Spleen (tissue), 11 donors: ENCODE results near the gene MAP1LC3B2. TPM values are rescaled to one million over a fixed set of nuclear protein-coding genes. Genes with fewer than 3 reads are reported as not detected.

Experiments
- DNase-seq: peaks from one replicate; pipeline ENCODE4 v3.0.0-alpha.2; 2020
- H3K27ac ChIP-seq, 8 donors: fragments of 200-600 bp; sonication (generic) in 7 of 8; 1 replicate in 4 of 8; 2 replicates in 4 of 8; pipeline versions ENCODE4 v1.5.0 to v1.8.0; 2016 to 2021; ENCODE audit warnings: inconsistent platforms in 4 of 8, mild to moderate bottlenecking in 4 of 8, moderate library complexity in 1 of 8
- H3K27me3 ChIP-seq, 7 donors: fragments of 200-600 bp; sonication (generic) in 6 of 7; replicated peaks in 1 of 7; 1 replicate in 4 of 7; 2 replicates in 3 of 7; pipeline versions ENCODE4 v1.5.0 to v1.8.0; 2016 to 2021; ENCODE audit warnings: inconsistent platforms in 3 of 7, mild to moderate bottlenecking in 1 of 7
- H3K36me3 ChIP-seq, 6 donors: fragments of 200-600 bp; sonication (generic) in 5 of 6; 1 replicate in 4 of 6; 2 replicates in 2 of 6; pipeline versions ENCODE4 v1.5.0 to v1.8.0; 2016 to 2021; ENCODE audit warnings: inconsistent platforms in 2 of 6
- H3K4me1 ChIP-seq, 6 donors: fragments of 200-600 bp; sonication (generic) in 5 of 6; 1 replicate in 3 of 6; 2 replicates in 3 of 6; pipeline versions ENCODE4 v1.5.0 to v1.8.0; 2016 to 2021; ENCODE audit warnings: inconsistent platforms in 3 of 6
- H3K4me3 ChIP-seq, 8 donors: fragments of 200-600 bp; sonication (generic) in 7 of 8; 1 replicate in 4 of 8; 2 replicates in 4 of 8; pipeline versions ENCODE4 v1.5.0 to v1.8.0; 2016 to 2021; ENCODE audit warnings: inconsistent platforms in 4 of 8, mild to moderate bottlenecking in 4 of 8, moderate library complexity in 2 of 8
- H3K9me3 ChIP-seq, 8 donors: fragments of 200-600 bp; sonication (generic) in 7 of 8; 1 replicate in 4 of 8; 2 replicates in 4 of 8; pipeline versions ENCODE4 v1.5.0 to v1.8.0; 2016 to 2021; ENCODE audit warnings: inconsistent platforms in 4 of 8
- POLR2A ChIP-seq, 3 donors: fragments of 450-650 bp; IDR thresholded peaks; one replicate each; pipeline ENCODE4 v1.5.1; 2017; ENCODE audit warnings: antibody characterized with exemption in 3 of 3, mild to moderate bottlenecking in 1 of 3
- POLR2AphosphoS5 ChIP-seq, 3 donors: sonication (generic); formaldehyde crosslinking; IDR thresholded peaks; one replicate each; pipeline ENCODE4 v1.5.1; 2017; ENCODE audit warnings: antibody characterized with exemption in 3 of 3
- WGBS, 5 donors: extraction: QIAGEN DNeasy Blood & Tissue Kit in 3 of 5; methylation state at CpG; one replicate each; pipeline versions ENCODE4 v1.1.5 to v1.1.7; 2013 to 2018; 5-methylcytosine and 5-hydroxymethylcytosine counted together
- intact Hi-C: fragments of 100-400 bp; cut with DNase I; formaldehyde crosslinking; loops from one replicate; pipeline ENCODE4 v1.15.0; 2023; ENCODE audit warnings: low total_unique reads
- polyA plus RNA-seq, 3 donors: library from polyadenylated mRNA; stranded (reverse); fragments of 200-250 nt; gene quantifications; one replicate each; pipeline ENCODE4 v1.2.1, GENCODE V29; 2013
- total RNA-seq, 7 donors: library from RNA; depleted of rRNA in 3 of 7; stranded (reverse); fragments of >200 nt in 3 of 7; fragmentation: NEBNext Ultra II Directional in 4 of 7; extraction: Animal tissue kit (Norgen Biotek cat#: 25700) in 4 of 7; gene quantifications; one replicate each; pipeline versions ENCODE4 v1.1.0 to v1.2.1, GENCODE V29; 2016 to 2021
- TF ChIP-seq, protein P1 (sequence below), 11 experiments: fragments of 200-600 bp in 7 of 11; fragments of 450-650 bp in 4 of 11; sonication (generic) in 4 of 11; IDR thresholded peaks in 8 of 11; conservative IDR thresholded peaks in 3 of 11; 1 replicate in 7 of 11; 2 replicates in 4 of 11; pipeline versions ENCODE4 v1.4.0 to v1.8.0; 2016 to 2021; ENCODE audit warnings: antibody characterized with exemption in 11 of 11, inconsistent platforms in 4 of 11, mild to moderate bottlenecking in 1 of 11
- donor health status: healthy with polysubstance abuse.
- donor health status: DM: no; HTN: no; CAD: no; lungs with moderate emphysema.
- donor health status: DM: no; HTN: no; CAD: no.
- donor health status: Bipolar disorder and iron deficiency.
- donor health status: healthy.
- donor health status: DM: no; HTN: no; CAD: no.
- donor health status: DM: yes; HTN: yes; CAD: no.

MAP1LC3B2 gene
- total and polyA plus RNA-seq, 10 donors, result 0.86 to 3.0 (median 1.7) TPM

DNA sequence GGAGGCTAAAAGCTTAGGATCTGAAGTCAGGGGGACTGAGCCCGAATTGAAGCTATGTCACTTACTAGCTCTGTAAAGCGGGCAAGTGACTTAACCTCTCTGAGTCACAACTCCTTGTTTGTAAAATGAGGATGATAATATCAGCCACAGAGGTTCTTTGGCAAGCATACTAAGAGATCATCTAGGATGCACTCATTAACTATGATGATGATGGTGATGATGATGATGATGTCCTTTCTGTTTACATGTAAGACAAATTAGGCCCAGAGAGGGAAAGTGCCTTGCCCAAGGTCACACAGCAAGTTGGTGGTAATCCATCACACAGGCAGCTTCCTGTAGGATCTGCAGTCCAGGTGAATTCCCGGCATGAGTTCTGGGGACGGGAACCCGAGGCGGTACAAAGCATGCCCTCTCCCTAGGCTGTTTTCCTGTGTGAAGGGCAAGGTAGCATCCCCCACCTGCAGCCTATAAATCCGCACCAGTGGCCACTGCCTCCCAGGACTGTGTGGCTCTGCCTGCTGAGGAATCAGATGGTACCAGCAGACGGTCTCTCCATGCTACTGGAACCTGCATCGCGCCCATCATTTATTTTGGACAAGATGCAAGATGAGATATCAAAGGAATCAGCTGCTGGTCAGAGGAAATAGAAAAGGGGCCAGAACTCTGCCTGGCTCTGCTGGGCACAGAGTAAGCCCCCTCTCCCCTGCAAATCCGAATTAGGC, 55.2 kb downstream of the MAP1LC3B2 start:
- DNase-seq, result no peak
- Histone ChIP-seq H3K27me3 (no peaks in the 10 kb centered on the region), H3K9me3 (peaks cover 0 to 8% (median 5%) of the 10 kb centered on the region in 8 donors), H3K4me1 (peaks cover 0 to 22% (median 5%) of the 10 kb centered on the region in 6 donors), H3K27ac (no peak overlapping the region), H3K36me3 (no peaks in the 10 kb centered on the region), H3K4me3 (no peak overlapping the region)
- TF ChIP-seq, protein P1, sequence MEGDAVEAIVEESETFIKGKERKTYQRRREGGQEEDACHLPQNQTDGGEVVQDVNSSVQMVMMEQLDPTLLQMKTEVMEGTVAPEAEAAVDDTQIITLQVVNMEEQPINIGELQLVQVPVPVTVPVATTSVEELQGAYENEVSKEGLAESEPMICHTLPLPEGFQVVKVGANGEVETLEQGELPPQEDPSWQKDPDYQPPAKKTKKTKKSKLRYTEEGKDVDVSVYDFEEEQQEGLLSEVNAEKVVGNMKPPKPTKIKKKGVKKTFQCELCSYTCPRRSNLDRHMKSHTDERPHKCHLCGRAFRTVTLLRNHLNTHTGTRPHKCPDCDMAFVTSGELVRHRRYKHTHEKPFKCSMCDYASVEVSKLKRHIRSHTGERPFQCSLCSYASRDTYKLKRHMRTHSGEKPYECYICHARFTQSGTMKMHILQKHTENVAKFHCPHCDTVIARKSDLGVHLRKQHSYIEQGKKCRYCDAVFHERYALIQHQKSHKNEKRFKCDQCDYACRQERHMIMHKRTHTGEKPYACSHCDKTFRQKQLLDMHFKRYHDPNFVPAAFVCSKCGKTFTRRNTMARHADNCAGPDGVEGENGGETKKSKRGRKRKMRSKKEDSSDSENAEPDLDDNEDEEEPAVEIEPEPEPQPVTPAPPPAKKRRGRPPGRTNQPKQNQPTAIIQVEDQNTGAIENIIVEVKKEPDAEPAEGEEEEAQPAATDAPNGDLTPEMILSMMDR (IDR thresholded peaks at IDR 0.05 in 8 of 11, conservative IDR thresholded peaks at IDR 0.05 in 3 of 11), result no peak
- no peak for TF ChIP-seq POLR2AphosphoS5 (IDR thresholded peaks at IDR 0.05)
- TF ChIP-seq POLR2A (IDR thresholded peaks at IDR 0.05), result no peak
- intact Hi-C loops, result no loop called here
- 79 to 92% (median 82%) methylated on average over 11 of the region's 11 CpGs for WGBS, 5 donors

DNA sequence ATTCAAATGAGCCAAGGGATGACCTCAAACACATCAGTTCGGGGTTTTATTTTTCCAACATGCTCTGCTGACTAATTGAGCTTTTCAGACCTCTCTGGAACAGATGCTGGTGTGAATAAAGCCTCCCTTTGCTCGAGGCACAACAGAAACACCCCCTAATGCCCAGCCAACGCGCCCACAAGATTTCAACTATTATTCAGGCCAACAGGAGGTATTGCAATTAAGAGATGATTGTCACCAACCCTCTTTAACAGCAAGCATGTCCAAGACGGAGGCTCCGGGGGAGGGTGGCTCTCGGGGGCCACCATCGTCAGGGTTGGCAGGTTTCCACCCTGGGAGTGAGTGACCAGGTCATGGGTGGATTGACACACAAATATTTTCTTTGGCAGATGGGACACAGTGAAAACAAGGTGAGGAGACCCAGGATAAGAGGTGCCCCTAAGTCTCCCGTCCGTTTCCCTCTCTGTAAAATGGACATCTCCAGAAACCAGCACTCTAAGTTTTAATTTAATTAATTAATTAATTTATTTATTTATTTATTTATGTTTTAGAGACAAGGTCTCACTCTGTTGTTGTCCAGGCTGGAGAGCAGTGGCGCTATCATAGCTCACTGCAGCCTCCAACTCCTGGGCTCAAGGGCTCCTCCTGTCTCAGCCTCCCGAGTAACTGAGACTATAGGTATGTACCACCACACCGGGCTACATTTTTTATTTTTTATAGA, 56.1 kb downstream of the MAP1LC3B2 start:
- Histone ChIP-seq H3K27ac (no peak overlapping the region), H3K27me3 (no peaks in the 10 kb centered on the region), H3K9me3 (peaks cover 0 to 8% (median 5%) of the 10 kb centered on the region in 8 donors), H3K4me3 (no peak overlapping the region), H3K4me1 (peaks cover 0 to 13% (median 2%) of the 10 kb centered on the region in 6 donors), H3K36me3 (no peaks in the 10 kb centered on the region)
- no peak for DNase-seq
- WGBS, 5 donors, result 78 to 89% (median 85%) methylated on average over 13 of the region's 13 CpGs
- intact Hi-C loops, result no loop called here
- TF ChIP-seq, protein P1 (IDR thresholded peaks at IDR 0.05 in 8 of 11, conservative IDR thresholded peaks at IDR 0.05 in 3 of 11), result no peak
- no peak for TF ChIP-seq POLR2A (IDR thresholded peaks at IDR 0.05)

DNA sequence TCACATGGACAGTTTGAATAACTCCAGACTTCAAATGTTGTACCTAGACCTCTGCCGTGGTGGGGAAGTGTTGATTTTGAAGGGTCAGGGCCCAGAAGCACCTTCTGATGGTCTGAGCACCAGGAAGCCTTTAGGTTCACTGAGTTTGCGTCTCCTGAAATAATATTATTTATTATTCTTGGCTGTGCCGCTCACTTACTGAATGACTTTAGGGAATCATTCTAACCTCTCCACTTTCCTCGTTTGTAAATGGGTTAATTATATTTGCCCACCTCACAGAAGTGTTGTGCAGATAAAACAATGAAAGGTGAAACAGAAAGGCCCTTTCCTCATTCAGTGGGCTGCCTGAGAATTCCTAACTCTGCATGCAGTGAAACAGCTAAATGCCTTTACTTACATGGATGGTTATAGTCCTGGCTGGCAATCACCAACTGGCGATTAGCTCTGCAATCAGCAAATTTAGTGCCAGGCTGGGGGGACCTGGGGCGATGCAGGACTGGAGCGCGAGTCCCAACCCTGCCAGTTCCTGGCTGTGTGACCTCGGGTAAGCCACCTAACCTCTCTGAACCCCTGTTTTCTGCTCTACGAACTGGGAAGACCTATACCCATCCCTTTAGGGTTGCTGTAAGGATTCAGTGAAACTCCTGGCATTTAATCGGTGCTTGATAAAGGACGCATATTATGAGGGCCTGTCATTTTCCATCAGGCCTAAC, 57.5 kb downstream of the MAP1LC3B2 start:
- Histone ChIP-seq H3K27ac (no peak overlapping the region), H3K4me3 (no peak overlapping the region), H3K36me3 (no peaks in the 10 kb centered on the region), H3K27me3 (no peaks in the 10 kb centered on the region), H3K9me3 (peaks cover 0 to 8% (median 5%) of the 10 kb centered on the region in 8 donors), H3K4me1 (peaks cover 0 to under 1% (median 0%) of the 10 kb centered on the region in 6 donors)
- DNase-seq, result no peak
- WGBS, 5 donors, result 81 to 95% (median 85%) methylated on average over 11 to 12 of the region's 12 CpGs
- intact Hi-C loops, result no loop called here
- no peak for TF ChIP-seq POLR2AphosphoS5 (IDR thresholded peaks at IDR 0.05)
- no peak for TF ChIP-seq POLR2A (IDR thresholded peaks at IDR 0.05)
- TF ChIP-seq, protein P1 (IDR thresholded peaks at IDR 0.05 in 8 of 11, conservative IDR thresholded peaks at IDR 0.05 in 3 of 11), result no peak
